ENCODE measurements around the gene BNIP5.

DNA sequence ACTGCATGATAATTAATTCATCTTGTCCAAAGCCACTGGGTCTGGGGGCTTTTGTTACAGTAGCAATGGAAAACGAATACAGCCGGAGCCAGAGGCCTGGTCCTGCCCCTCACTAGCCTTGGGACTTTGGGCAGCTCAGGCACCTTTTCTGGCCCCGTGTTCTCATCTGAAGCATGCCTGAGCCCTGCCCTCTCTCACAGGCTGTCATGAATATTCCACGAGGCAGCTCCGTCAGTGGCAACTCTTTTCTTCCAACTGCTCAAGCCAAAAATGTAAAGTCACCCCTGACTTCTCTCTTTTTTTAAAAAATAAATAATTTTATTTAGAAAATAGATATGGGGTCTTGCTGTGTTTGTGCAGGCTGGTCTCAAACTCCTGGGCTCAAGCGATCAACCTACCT, 5.3 kb downstream of the BNIP5 start:
- TF ChIP-seq POLR2AphosphoS5 (IDR thresholded peaks at IDR 0.05; ENCODE audit: borderline replicate concordance, low read depth, low read length) (no peak), EZH2 (IDR thresholded peaks at IDR 0.05) (no peak)
